Forelimb muscle (tissue), 1 donor: ENCODE data around the gene GOLT1A. TPM values are rescaled to one million over a fixed set of nuclear protein-coding genes. Genes with fewer than 3 reads are reported as not detected.
"Not testable (repeated sequence)": the region's sequence is repeated elsewhere in the genome, so short reads cannot be mapped to it uniquely, and the experiment has no call there.

Experiments
- DNase-seq: peaks from one replicate; pipeline ENCODE4 v3.0.0-alpha.2; 2013; ENCODE audit warnings: low read depth
- polyA plus RNA-seq: library from polyadenylated mRNA; unstranded; fragments of 120-200 nt; gene quantifications from one replicate; pipeline ENCODE4 v1.2.1, GENCODE V29; 2013; ENCODE audit not compliant: insufficient read length

The GOLT1A gene
- polyA plus RNA-seq, 1 donor, result not detected

DNA sequence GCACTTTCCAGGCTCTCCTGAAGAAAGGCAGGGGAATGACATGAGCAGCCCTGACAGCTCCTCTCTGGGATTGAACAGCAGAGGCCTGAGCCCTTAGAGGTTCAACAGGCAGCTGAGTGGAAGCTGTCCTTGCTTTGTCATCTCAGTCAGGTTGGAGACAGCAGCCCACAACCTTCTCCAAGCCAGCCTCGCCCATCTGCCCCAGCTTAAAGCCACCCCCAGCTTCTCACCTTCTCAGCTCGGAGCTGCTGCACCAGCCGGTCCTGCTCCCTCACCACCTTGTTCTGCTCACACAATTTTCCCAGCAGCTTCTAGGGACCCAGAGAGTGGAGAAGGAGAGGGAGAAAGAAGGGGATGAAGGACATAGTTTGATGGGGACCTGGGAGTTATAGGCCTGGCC, 35.2 kb upstream of the GOLT1A start:
- DNase-seq, result no peak

DNA sequence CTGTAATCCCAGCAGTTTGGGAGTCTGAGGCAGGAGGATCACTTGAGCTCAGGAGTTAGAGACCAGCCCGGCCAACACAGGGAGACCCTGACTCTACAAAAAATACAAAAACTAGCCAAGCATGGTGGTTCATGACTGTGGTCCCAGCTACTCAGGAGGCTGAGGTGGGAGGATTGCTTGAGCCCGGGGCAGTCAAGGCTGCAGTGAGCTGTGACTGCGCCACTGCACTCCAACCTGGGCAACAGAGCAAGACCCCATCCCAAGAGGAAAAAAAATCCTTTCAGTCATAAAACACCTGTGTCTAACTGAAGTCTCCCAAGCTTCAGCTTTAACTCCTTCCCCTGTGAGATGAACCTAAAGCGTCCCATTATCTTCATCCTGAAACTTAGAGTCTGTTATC, 33.1 kb upstream of the GOLT1A start:
- no peak for DNase-seq

DNA sequence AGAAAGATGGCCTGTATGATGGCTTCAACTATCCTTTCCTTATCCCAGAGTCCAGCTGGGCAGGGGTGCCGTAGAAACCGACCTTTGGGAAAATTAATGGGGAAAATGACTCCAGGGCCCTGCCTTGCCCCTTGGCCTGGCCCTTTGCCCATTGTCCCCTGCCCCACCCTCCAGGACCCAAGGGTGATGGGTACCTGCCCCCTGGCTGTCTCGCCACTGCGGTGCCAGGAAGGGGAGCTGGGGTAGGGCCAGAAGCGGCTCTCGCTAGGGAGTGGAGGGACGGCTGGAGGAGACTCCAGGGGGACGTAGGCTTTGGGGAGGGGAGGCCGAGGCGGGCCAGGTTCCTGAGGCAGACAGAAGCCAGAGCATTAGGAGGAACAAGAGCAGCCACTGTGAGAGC, 29.1 kb upstream of the GOLT1A start:
- DNase-seq, result no peak

DNA sequence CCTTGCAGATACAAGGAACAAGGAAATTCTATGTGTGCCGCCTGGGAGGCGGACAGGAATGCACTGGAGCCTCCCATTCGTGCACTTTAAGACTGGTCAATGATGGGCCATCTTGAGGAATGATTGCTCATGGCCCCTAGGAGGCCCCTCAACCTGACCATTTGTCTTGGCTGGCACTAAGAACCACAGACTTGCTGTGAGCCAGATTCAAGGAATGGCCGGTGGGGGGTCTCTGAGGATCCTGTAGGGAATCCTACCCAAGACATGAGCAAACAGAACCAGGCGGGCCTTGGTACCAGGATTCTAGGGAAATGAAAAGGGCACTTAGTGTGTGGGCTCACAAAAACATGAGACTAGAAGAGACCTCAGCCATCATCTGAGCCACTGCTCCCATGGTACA, 28.1 kb upstream of the GOLT1A start:
- no peak for DNase-seq

DNA sequence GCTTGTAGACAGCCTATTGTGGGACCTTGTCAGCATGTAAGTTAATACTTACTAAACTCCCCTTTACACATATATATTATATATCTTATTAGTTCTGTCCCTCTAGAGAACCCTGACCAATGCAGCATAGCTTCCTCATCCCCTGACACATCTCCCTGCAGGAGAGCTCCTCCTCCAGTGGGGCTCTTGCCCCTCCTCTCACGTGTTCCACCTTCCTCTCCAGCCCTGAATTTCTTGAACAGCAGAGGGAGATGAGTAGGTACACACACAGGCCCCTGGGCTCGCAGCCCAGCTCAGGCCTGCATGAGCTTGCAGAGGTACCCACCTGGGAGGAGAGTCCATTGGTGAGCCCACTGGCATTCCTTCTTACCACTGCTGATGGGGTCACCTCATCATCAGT, 27.3 kb upstream of the GOLT1A start:
- no peak for DNase-seq

DNA sequence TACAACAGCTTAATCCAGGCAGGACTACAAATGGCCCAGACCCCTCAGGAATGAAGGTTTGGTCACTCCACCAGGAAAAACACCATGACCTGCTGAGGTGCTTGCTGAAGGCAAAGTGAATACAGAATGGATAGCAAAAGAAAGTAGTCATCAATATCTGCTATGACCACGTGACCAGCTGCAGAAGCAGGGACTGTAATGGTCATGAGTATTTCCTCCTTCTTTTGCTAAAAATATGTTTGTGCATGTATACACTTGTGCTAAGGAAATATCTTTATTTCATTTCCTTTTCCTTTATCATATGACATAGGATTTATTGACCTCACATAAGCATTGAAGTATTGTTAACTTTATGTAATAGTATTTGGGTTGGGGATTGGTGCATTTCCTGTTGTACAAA, 26.4 kb upstream of the GOLT1A start:
- DNase-seq, result no peak

DNA sequence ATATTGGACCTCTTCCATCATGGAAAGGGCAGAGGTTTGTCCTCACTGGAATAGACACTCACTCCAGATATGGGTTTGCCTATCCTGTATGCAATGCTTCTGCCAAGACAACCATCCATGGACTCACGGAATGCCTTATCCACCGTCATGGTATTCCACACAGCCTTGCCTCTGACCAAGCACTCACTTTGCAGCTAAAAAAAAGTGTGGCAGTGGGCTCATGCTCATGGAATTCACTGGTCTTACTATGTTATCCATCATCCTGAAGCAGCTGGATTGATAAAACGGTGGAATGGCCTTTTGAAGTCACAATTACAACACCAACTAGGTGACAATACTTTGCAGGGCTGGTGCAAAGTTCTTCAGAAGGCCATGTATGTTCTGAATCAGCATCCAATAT, 25.6 kb upstream of the GOLT1A start:
- not testable (repeated sequence) for DNase-seq

DNA sequence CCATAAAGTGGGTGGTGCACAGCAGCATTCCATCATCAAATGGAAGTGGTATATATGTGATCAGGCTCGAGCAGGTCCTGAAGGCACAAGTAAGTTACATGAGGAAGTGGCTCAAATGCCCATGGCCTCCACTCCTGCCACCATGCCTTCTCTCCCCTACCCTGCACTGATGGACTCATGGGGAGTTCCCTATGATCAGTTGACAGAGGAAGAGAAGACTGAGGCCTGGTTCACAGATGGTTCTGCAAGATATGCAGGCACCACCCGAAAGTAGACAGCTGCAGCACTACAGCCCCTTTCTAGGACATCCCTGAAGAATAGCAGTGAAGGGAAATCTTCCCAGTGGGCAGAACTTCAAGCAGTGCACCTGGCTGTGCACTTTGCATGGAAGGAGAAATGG, 24.7 kb upstream of the GOLT1A start:
- DNase-seq, result not testable (repeated sequence)

DNA sequence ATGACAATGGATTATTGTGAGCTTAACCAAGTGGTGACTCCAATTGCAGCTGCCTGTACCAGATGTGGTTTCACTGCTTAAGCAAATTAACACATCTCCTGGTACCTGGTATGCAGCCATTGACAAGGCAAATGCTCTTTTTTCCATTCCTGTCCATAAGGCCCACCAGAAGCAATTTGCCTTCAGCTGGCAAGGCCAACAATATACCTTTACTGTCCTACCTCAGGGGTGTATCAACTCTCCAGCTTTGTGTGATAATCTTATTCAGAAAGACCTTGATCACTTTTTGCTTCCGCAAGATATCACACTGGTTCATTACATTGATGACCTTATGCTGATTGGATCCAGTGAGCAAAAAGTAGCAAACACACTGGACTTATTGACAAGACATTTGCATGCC, 23.7 kb upstream of the GOLT1A start:
- not testable (repeated sequence) for DNase-seq

DNA sequence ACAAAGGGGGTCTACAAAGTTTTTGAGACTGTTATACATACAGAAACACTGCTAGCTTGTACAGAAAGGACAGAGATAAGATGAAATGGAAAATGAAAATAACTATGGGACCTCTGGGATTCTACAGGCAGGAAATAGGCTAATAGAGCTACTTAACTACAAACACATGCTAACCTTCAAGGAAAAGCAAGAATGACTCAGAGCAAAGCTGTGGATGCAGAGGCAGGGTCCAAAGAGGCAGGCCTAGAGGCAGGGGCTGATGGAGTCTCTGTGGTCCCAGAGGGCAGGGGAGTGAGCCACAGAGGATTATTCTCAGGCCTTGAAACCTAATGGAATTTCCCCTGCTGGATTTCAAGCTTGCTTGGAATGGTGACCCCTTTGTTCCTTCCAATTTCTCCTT, 18.7 kb upstream of the GOLT1A start:
- peak; percentile 28 for DNase-seq

DNA sequence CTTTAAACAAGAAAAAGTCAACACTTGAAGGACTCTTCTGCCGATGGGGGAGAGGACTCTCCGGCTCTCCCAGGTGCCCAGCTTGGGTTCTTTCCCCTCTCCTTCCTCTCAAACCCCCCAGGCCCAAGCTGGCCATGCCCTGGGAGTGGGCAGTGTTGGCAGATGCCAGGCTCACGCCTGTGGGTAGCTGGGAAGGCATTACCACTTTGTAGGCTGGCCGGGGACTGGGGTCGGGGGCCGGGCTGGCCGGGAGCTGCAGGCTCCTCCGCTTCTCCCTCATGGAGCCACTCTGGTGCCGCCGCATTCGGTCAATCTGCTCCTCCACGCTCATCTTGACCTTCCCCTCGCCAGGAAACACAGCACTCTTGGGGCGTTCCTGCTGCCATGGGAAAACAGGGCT, 16.4 kb upstream of the GOLT1A start:
- DNase-seq, result no peak

DNA sequence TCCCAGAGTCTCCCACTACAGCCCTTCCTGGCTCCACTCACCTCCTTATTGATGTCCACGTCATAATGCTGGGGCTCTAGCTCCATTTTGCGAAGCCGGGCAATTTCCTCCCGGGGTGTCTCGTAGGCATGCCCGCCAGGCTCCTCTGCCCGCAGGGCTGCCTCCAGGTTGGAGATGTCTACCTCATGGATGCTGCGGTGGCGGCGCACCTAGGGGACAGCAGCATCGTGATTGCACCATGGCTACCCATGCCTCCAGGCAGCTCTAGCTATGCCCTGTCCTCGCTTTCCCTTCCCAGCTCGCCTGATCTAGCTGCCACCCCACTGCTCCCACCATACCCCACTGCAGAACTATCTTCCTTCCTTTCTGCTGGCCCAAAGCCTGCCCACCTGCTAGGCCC, 15.1 kb upstream of the GOLT1A start:
- no peak for DNase-seq

DNA sequence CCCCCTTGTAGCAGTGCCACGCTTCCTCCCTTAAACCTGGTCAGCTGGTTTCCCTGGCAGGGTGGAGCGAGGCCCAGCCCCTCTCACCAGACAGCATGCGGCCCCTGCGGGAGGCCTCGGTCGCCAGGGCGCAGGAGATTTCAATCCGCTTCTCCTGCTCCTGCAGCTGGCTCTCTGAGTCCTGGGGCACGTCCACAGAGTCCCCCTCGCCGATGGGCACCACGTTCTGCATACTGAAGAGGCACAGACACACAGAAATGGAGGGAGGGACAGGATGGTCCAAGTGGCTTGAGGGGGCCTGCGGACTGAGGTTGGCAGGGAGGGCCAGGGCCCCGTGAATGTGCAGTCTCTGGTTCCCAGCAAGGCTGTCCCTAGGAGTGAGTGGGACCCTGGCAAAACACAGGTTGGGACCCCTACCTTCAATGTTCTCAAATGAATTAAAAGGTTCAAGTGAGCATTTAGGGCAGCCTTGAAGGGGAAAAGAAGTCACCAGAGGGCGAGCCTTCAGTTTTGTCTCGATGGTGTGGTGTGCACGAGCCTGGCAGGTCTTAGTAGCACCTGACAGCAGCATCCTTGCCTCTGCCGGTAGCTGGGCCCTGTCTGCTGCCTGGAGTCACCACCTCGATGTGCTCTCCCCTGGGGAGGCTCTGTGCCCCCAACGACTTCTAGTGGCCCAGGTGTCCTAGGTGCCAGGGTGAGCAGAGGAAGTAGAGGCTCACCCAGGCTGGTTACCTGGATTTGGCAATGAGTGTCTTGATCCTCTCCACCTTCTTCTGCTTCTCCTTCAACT, 14.4 kb upstream of the GOLT1A start:
- no peak for DNase-seq

DNA sequence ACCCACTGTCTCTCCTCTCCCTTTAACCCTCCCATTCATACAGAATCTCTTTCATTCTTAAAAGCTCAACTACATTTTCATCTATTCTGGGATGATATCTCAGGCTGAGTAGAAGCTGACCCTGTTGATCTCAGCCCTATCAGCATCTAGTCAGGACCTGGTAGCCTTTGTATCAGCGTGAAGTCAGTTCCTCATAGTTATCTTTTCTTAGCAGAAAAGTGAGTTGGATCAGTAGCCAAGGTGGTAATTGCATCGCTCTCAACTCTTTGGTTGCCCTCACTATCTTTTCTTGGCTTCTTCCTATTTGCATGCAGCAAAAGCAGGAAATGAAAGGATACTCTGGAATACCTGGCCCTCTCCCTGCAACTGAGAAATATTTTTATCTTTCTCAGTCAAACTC, 13.6 kb upstream of the GOLT1A start:
- no peak for DNase-seq

DNA sequence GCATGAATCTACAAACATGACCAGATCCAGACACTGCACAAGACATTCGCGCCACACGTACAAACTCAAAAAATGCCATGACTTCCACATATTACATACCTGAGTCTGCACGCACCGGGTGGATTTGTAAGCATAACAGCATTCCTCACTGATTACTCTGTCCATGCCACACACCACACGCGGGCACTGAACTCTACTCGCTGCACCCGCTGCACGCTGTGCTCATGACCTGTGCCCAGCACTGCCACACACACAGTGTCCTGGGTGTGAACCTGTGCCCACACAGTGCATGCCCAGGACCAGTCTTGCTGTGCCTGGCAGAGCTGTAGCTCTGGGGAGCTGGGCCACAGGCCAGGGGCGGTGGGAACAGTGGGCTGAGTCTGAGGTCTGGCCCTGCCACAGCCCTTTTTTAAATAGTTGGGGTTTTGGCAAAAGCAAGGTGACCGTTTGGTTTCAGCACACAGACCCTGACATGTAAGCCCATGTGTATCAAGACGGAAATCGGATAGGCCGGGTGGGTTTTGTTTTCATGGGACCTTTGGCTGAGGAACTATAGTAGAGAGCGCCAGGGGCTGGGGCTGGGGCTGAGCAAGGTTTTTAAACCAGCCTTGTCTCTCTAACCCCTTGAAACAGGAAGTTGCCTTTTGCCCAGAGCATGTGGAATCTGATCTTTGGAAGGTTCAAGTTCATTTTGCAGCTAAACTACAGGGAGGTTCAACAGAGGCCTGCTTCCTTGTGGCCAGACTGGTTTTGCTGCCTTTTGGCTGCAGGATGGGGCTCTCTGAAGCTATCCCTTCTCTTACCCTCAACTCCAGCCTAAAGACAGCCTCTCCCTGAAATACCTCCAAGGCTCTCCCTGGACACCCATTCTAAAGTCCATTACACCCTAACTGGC, 12.3 kb upstream of the GOLT1A start:
- DNase-seq, result no peak

DNA sequence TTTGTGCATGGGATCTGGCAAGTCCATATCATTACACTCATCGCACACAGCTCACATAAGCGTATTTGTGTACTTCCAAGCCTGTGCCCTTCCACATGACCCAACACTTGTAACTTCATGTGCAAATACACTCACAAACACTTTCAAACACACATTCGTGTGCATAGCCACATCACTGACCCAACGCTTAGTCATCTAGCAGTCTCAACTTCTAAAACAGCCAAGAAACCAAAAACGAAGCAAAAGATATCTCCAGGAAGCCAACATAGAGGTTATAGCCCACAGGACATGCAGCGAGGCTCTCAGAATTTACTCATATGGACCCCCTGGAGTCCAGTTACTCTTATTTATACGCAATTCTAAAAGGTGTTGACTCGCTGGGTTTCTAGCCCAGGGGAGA, 10.9 kb upstream of the GOLT1A start:
- no peak for DNase-seq

DNA sequence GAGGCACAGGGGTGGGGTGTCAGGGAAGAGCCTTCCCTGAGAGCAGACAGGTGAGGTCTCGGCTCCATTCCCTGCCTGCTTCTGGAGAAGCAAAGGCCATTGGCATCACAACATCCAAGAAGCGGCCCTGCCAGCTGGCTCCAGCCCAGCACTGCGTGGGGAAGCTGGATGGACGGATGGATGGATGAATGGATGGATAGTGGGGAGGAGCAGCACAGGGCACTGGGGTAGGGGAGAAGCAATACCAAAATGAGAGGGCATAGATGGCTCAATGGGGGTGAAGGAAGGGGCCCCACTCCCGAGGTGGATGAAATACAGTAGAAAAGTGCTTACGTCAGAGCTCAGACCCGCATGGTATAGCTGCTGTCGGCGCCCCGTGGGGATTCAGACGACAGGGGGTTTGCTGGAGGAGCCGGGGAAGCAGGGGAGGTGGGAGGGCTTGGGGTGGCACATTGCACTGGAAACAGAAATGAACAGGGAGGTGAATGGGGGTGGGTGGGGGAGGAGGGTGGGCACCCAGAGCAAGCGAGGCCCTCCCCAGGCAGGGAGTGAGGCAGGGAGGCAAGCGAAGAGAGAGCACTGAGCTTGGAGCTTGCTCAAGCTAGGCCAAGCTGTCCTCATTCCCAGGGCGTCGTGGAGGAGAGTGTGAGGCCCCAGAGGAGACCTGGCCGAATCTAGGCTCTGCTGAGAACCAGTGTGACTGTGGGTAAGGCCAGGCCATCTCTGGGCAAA, 9.5 kb upstream of the GOLT1A start:
- DNase-seq, result no peak

DNA sequence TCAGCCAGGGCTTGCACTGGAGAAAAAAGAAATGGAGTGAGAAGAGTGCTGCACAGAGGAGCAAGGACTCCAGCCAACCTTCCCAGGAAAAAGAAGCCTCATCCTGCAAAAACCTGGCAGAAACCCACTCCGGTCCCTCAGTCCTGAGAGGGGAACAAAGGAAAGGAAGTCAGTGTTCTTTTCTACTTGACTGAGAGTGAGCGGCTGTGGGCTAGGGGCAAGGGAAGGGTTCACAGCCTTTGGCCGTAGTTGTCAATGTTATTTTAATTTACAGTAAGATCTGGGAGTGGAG, 8.9 kb upstream of the GOLT1A start:
- peak; percentile 48 for DNase-seq

DNA sequence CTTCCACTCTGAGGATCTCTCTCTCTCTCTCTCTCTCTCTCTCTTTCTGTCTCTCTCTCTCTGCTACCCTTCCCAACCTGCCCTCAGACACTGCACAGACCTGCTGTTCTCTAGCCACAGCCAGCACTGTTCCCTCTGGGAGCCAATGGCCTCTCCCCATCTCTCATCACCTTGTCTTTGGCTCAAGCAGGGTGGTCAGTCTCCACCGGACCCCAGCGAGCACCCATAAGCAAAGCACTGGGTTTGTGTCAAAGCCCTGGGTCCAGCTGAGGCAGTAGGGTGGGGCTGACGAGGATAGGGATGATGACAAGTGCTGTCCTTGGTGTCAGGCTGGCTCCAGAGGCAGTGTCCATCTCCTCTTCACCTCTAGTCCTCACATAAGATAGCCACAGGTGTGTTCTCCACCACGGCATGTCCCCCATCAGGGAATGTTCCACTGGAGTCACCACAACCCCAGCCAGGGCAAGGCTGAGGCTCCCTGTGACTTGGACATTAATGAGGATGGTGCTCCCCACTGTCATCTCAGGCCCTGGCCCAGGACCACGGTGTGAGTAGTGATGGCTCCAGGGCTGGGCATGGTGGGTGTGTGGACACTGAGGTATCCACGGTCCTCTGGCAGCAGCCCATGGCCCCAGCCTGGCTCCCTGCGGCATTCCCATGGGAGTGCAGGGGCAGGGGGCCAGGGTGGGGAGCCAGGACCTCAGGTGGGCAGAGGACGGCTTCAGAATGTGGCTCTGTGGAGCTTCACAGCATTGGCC, 8.4 kb upstream of the GOLT1A start:
- no peak for DNase-seq

DNA sequence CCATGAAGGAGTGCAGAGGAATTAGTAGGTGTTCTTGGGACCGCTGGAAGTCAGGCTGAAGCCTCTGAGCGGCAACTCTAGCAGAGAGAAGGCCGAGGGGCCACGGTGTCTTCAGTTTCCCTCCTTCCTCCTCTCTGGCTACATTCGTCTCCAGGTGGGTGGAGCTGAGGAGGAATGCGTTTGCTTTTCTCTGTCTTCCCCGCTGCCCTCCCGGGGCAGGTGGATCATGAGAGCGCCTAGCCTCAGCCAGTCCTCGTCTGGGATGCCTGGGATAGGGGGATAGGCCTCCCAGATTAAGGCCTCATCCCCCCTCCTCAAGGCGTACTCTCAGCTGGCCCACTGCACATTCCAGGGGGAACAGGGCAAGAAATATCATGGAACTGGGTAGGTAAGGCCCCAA, 7.5 kb upstream of the GOLT1A start:
- DNase-seq, result no peak

DNA sequence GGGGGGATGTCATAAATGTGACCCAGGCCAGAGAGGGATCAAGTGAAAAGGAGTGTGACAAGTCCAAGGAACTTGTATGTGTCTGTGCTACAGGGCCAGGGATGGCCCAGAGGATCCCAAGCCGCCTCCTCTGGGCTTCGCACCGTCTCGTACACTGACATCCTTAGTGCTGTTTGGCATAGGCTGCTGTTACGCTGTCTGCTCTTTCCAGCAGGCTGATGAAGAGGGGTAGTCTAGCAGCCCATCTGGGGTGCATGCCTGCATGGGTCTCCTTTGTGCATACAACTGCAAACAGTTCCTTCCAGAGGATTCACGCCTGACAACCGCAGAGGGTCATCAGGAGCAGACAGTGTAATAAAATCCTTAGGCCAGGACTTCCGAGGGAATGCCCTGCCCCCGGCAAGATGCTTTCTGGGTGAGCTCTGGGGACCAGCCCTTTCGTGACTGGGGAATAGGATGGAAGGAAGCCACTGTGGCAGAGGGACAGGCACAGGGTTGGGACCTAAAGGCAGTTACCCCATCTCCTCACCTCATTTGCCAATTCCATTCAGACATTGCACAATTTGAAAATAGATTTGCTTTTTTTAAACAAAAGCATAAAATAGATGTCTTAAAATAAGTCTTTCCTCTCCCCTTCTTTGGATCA, 6.3 kb upstream of the GOLT1A start:
- DNase-seq, result no peak
